HT1080 (cell line): ENCODE measurements around the gene TEAD4. TPM values are rescaled to one million over a fixed set of nuclear protein-coding genes. Genes with fewer than 3 reads are reported as not detected.

Source experiments
- DNase-seq: peaks from one replicate; pipeline ENCODE4 v3.0.0-alpha.2; 2015; ENCODE audit warnings: low read depth
- total RNA-seq: library from RNA; depleted of rRNA; stranded (reverse); fragments of >200 nt; shearing (Covaris generic); gene quantifications from 2 replicates; pipeline ENCODE4 v1.2.3, GENCODE V29; 2014

The TEAD4 gene
- total RNA-seq, 1 experiment from 2014 or later: 80.0 TPM

DNA sequence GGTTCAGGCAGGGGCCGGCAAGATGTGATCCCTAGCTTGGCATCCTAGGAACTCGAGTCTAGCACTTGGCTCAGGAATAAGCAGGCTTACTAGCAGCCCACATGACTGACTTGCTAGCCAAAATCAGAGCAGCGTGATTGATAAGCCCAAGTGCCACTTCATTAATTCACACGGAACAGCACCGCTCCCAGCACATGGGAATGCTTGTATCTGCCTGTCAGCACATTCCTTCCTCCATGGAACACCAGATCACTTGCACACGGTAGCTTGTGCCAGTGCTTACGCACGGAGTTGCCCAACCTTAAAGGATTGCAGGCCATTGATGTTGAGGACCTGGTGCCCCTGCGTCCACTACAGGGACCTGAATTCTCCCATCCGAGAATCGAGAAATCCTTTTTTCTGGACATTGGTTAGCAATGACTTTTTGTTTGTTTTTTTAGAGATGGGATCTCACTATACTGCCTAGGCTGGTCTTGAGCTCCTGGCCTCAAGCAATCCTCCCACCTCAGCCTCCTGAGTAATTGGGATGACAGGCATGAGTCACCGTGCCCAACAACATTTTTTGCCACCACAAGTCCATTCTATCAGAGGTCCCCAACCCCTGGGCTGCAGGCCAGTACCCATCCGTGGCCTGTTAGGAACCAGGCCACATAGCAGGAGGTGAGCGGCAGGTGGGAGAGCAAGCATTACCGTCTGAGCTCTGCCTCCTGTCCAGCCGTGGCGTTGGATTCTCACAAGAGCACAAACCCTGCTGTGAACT lies 87.4 kb downstream of the TEAD4 start:
- DNase-seq: peak; percentile 58

DNA sequence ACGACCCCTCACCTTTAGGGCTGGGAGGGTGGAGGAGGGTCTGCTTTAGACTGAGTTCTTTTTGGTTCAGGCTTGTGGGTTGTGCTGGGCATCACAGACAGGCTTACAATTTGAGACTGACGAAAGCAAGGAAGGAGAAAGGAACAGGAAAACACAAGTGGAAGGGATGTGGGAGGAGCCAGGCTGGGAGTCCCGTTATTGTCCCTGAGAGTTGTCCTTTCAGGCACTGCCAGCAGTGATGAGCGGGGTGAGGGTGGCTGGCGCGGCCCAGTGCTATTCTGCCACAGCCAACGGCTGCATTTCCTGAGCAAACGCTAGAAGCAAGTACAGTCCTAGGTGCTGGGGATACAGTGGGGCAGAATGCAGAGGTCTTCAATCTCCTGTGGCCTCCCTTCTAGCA lies 88.8 kb downstream of the TEAD4 start:
- no peak for DNase-seq

DNA sequence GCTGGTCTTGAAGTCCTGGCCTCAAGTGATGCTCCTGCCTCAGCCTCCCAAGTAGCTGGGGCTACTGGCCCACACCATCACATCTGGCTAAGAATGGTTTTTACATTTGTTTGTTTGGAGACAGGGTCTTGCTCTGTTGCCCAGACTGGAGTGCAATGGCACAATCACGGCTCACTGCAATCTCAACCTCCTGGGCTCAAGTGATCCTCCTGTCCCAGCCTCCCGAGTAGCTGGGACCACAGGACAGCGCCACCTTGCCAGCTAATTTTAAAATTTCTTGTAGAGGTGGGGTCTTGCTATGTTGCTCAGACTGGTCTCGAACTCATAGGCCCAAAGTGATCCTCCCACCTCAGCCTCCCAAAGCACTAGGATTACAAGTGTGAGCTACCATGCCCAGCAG lies 89.3 kb downstream of the TEAD4 start:
- DNase-seq: no peak

DNA sequence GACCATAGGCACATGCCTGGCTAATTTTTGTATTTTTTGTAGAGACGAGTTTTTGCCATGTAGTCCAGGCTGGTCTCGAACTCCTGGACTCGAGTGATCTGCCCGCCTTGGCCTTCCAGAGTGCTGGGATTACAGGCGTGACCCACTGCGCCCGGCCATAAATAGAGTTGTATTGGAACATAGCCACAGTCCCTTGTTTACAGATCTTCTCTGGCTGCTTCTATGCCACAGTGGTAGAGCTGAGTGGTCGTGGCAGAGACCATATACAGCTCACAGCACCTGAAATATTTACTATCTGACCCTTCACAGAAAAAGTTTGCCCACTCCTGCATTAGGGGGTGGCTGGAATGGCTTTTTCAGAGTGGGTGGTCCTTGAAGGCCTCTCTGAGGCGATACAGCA lies 90.0 kb downstream of the TEAD4 start:
- DNase-seq: no peak

DNA sequence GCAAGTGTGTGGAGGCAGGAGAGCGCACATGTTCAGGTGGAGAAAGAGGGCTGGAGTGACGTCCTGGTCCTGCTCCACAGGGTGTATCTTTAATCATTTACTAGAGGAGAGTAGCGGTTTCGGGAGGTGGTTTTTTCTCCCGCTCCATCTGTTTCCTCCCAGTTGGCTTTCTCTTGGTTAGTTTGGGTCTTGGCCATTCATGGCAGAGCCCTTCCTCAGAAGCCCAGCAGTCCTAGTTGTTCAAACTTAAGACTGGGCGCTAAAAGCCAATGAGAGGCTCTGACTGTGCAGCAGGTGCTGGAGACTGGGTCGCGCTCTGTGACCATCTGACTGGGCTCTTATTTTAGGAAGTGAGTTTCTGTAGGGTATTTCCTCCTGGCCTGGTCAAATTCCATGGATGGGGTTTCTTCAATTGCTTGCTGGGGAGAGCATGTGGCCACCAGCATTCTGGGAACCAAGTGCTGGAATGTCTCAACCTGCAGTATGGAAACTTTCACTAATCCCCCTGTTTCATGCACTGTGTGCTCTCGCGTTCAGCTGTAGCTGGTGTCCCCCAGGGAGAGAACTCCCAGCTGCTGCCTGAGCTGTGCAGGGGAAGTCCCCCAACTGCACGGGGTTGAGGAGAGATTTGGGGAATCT lies 90.5 kb downstream of the TEAD4 start:
- DNase-seq: no peak

DNA sequence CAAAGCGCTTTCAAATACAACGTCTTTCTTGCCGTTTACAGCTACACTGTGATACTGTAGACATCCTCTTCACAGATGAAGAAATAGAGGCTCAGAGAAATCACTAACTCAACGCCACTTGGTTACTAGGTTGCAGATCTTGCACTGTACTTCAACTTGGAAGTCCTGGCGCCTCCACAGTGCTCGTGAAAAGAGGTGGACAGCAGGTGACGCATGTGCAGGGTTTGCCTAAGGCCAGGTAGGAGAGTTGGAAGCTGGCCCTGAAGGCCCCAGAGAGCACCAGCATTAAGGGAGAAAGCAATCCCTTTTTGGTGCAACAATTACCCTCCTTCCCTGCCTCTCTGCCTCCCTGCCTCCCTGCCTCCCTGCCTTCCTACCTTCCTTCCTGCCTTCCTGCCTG lies 95.2 kb downstream of the TEAD4 start:
- DNase-seq: no peak

DNA sequence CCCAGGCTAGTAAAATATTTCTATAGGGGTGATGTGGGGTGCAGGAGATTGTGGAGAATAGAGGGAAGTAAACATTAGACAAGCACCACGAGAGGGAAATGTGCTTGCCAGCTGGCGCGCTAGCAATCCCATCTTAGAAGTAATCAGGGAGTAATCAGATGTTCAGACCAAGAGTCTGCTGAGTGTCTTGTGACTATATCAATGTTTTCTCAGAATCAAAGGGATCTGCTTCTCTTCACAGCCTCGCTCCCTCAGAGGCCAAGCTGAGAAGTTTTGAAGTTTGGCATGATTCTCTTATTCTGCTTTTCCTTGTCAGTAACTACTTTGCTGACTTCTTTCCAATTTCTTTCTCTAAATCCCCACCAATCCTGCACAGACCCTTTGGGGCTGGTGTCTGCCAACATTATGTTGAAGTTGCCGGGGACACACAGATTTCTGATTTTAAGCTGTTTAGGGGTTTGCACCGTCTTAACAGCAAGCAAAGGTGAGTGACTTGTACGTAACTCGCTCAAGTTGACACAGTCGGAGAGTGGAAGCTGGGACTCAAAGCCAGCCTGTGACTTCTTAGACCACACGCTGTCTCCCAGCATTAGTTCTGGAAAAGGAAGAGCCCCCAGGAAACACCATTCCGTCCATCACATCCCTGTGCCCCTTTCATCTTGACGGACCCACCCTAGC lies 96.0 kb downstream of the TEAD4 start:
- no peak for DNase-seq

DNA sequence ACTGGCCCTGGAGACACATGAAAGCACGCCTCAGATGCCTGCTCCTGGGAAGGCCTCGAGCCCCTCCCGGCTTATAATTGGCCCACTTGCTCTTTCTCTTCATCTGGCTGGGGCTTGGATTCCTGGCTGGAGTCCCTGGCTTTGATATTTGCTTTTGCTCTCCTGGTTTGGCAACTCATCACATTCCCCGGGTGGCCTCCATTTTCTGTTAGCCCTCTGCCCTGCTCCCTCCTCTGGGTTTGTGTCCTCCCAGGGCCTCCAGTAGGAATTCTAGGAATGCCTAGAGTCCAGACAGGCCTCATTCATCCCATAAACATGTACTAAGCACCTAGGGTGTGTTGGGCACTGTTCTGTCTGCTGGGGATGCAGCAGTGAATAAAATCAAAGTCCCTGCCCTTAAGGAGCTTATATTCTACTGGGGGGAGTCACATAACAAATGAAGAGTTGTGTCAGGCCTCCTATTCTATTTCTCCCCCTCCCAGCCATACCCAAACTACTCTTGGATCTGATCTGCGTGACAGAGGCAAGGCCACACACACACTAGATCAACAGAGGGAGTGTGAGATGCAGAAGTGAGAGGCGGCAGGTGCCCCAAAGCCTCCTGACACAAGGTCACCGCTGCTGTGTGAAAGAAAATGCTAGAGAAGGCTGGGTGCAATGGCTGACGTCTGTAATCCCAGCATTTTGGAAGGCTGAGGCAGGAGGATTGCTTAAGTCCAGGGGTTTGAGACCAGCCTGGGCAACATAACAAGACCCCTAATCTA lies 96.7 kb downstream of the TEAD4 start:
- no peak for DNase-seq

DNA sequence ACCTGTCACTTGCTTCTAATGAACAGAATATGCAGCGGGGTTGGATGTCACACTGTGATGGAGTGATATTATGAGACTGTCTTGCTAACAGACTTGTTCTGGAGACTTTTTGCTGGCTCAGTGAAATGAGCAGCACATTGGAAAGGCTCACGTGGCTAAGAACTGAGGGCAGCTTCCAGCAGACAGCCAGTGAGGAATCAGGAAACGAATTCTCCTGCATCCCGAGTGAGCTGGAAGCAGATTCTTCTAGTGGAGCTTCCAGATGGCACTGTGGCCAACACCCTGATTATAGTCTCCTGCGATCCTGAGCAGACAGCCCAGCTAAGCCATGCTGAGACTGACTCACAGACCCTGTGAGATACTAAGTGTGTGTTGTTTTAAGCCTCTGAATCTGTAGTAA lies 101.9 kb downstream of the TEAD4 start:
- peak; percentile 41 for DNase-seq

DNA sequence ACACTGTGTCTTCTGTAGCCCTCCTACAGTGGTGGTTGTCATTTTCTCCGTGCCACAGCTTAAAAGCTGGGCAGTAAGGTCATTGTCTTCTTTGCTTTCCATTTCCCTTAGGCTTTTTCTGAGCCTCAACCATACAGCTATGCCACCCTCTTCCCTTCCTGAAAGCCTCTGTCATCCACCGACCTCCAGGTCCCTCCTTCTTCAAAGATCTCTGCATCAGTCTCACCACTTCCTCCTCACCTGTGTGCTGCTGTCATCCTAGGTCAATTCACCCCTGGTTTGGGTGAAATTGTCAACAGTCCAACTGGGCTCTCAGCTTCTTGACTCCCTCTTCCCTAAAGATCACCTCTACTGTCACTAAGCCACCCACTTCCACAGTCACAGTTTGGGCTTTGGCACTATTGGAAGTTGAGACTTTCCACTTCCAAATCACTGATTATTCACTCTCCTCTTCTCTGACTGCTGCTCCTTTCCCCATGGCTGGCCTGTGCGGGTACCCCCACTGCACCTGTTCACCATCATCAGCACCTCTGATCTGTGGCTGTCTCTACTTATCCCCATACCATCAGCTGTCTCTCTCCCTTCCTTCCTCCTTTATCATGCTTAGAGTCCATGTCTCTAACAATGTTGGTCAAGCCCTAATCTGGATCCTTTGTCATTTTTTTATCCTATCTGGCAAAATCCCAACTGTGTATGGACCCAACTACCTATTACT lies 102.5 kb downstream of the TEAD4 start:
- DNase-seq: no peak

DNA sequence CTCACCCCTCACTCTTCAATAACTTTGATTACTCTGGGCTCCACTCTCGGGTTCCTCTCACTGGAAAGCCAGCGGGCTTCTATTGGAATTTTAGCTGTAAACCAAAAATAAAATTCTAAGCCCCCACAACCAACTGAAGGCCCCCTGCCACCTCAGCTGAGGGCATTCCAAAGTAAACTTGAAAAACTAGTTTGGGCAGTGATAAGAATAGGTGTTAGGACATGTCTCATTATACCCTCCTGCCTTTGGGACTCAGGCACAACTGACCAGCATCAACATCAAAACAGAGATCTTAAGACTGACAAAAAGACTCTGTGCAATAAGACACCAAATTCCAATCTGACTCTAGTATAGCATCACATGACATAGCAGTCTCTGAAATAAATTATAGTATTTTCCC lies 106.1 kb downstream of the TEAD4 start:
- DNase-seq: no peak

DNA sequence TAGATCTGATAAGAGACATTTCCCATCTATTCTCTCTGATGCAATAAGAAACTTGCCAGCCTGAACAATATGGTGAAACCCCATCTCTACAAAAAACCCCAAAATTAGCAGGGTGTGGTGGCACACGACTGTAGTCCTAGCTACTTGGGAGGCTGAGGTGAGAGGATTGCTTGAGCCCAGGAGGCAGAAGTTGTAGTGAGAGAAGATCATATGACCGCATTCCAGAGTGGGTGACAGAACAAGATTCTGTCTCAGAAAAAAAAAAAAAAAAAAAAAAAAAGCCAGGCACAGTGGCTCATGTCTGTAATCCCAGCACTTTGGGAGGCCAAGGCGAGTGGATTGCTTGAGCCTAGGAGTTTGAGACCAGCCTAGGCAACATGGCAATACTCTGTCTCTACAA lies 106.6 kb downstream of the TEAD4 start:
- peak; percentile 39 for DNase-seq

DNA sequence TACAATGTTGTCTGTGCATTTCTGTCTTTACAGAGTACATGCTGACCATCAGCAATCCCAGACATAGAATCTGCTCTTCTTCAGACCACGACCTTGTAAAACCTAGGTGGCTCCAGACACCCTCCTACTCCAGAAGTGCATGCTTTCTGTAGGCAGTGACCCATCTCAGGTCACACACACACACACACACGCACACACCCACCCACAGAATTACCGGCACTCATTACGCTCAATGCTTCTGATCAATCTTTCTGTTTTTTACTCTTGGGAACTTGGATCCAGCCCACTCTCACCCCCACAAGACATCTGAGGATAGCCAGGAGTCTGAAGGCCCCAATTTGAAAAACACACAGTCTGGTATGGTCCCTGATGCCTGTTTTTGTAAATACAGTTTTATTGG lies 110.5 kb downstream of the TEAD4 start:
- DNase-seq: no peak

DNA sequence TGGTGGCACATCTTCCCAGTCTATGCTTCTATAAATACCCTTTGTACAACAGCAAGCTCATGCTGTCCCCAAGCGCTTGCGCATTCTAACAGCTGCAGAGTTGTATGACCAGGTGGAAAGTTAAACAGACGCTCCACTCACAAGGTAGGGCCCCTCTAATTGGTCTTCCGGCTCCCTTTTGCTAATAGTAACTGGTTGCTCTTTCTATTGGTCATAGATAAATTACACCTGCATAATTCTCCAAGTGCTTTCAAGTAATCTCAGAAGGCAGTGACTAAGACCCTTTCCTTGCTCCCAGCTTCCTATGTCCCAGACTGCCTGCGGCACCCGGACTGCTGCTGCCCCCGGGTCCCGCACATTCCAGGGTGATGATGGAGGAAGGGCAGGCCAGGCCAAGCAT lies 111.9 kb downstream of the TEAD4 start:
- no peak for DNase-seq

DNA sequence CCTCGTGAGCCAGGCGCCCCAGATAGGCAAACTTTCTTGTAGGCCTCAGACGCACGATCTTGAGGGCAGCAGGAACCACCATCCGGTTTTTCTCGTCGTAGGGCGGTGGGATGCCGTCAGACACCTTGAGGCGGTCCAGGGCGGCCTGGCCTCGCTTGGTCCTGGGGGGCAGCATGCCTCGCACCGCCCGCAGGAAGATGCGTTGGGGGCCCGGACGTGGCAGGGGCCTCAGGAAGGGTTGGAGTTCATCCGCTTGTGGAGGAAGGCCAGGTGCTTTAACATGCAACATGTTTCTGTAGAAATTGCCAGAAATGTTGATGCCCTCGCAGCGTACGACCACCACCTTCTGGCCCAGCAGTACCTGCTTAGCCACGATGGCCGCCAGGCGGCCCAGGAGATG lies 112.5 kb downstream of the TEAD4 start:
- no peak for DNase-seq

DNA sequence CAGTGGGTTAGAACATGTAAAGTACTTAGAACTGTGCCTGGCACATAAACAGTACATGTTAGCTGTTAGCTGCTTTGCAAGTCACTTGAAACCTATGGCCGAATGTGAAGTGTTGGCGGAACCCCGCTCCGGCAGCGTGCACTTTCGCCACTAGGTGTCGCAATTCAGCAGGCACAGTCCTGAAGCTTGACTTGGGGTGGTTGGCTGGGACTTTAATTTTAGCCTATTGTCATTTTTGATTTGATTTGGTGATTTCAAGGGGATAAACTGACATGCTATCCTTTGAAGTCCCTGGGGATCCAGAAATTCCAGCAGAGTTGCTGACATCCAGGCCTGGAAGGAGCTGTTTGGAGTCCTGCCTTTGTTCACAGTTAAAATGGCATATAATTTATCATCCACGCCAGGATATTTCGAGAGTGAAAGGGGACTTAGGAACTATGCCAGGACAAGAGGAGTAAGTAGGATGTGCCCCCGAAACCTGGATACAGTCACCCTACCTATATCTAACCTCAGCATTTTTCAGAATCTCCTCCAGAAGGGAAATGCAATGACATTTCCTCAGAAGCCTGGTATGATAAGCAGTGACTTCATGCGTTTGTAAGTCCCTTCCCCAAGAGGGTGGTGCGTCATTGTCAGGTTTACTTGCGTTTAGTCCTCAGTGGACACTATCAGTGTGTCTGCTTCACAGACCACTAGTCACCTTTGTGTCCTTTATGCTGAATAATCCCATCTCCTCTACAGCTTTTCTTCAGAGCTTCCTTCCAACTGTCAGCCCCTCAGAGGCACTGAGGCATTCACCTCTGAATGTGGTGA lies 114.4 kb downstream of the TEAD4 start:
- peak; percentile 82 for DNase-seq

DNA sequence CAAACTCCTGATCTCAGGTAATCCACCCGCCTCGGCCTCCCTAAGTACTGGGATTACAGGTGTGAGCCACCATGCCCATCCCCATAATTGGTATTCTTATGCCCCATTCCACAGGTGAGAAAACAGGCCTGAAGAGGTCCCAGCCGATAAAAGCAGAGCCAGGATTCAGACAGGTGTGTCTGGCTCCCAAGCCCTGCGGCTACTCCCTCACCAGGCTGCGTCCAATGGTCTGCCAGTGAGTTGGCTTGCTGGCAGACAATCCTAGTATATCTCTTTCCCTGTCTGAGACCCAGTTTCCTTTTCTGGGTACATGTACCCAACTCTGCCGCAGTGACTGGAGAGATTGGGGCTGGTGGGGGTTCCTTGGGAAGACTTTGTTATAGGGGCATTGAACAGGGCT lies 116.1 kb downstream of the TEAD4 start:
- DNase-seq: no peak

DNA sequence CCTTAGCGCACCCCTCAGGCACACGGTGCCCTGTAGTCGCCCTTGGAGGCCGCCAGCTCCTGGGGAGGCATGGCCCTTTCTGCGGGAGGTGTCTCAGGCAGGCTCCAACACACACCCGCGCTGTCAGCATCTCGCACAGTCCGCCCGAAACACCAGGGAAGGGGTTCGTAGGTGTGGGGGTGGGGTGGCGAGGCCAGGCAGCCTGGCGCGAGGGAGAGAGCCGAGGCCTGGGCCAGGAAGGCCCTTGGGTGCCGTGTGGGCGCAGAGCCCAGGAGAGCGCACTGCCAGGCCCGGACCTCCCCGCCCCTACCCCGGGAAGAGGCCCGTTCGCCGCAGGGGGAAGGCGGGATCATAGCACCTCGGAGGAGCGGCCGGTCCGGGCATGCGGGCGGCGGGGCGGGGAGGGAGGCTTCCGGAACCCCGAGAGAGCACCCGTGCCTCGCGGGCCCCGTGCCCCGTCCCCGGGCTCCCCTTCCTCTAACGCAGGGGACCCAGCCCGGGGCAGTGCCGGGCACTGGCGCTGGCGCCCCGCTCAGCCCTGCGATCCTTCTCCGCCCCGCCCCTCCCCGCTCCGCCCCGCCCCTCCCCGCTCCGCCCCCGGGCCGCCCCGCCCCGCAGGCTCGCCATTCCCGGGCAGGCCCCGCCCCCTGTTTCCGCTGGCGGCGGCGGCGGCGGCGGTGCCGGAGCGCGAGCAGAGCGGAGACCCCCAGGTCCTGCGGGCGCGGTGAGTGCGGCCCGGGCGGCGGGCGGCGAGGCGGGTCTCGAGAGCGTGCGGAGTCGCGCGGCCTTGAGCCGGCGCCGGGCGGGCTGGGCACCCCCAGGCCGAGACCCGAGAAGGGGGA lies 117.8 kb downstream of the TEAD4 start, which contains the start of gene TSPAN9:
Gene TSPAN9 (plus strand): TSS at position 650 of the 842 bp plus-strand sequence. CDS start 123,815 bp downstream, outside the sequence.
- peak; percentile 60 for DNase-seq

DNA sequence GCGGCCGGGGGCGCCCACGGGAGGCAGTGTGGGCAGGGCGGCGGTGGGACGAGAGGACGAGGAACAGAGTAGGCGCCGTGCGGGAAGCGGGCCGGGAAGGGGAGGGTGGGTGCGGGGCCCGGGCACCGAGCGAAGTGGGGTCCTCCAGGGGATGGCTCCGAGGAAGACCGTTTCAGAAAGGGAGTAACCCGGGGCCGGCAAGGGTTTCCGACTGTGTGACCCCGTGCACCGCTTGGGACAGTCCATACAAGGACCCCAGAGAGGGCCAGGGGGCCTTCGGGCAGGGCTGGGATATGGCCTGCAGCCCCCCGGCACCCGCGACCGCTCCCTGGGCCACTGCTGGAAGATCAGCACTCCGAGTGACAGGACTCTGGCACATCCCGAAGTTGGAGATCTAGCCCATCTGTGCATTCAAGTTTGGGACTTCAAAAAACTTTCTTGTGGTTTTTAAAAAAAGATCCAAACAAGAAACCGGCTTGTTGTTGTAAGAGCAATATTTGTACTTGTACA lies 118.4 kb downstream of the TEAD4 start:
- peak; percentile 24 for DNase-seq
